OCI-LY7 (cell line): Measurements from ENCODE around the gene SMYD4. TPM values are rescaled to one million over a fixed set of nuclear protein-coding genes. Genes with fewer than 3 reads are reported as not detected.

Experiments used
- BruUV-seq: library from RNA; stranded (reverse); fragments of 400-500 nt; replicated peaks from 2 replicates; lab custom pipeline; 2021; lab: Mats Ljungman, UMichigan
- CTCF ChIA-PET: fragments of 300-600 bp; sonication (Branson Sonifier 250); formaldehyde crosslinking; loops from one replicate; lab custom pipeline; 2022; ENCODE audit warnings: antibody characterized with exemption; ENCODE audit not compliant: unreplicated experiment; lab: Charles Lee
- POLR2A ChIA-PET: fragments of 300-600 bp; sonication (Branson Sonifier 250); formaldehyde crosslinking; loops from one replicate; lab custom pipeline; 2022; ENCODE audit warnings: antibody characterized with exemption; lab: Charles Lee
- DNase-seq: peaks from one replicate; pipeline ENCODE4 v3.0.0-alpha.2; 2015; ENCODE audit warnings: low spot score
- H2AFZ ChIP-seq: fragments of 200-600 bp; sonication (generic), shearing (Covaris generic); 2 replicates; pipeline ENCODE4 v1.6.1; 2014; ENCODE audit warnings: mild to moderate bottlenecking, antibody characterized with exemption, low read length, moderate library complexity
- H3K27ac ChIP-seq: fragments of 200-600 bp; sonication (generic); 2 replicates; pipeline ENCODE4 v1.5.1; 2014; ENCODE audit warnings: mixed run types, low read depth, mild to moderate bottlenecking, moderate library complexity, low read length, inconsistent platforms; ENCODE audit not compliant: poor library complexity, severe bottlenecking
- H3K36me3 ChIP-seq: fragments of 200-600 bp; sonication (generic); 2 replicates; pipeline ENCODE4 v1.6.1; 2014; ENCODE audit warnings: mild to moderate bottlenecking, antibody characterized with exemption, low read length, moderate library complexity, mixed read lengths; ENCODE audit not compliant: insufficient read depth
- H3K4me1 ChIP-seq: fragments of 200-600 bp; sonication (generic); 2 replicates; pipeline ENCODE4 v1.5.1; 2014; ENCODE audit warnings: mild to moderate bottlenecking, low read length; ENCODE audit not compliant: insufficient read depth, poor library complexity, severe bottlenecking
- H3K4me2 ChIP-seq: fragments of 200-600 bp; sonication (generic); 2 replicates; pipeline ENCODE4 v1.6.1; 2014; ENCODE audit warnings: mild to moderate bottlenecking, low read length
- H3K4me3 ChIP-seq: fragments of 200-600 bp; sonication (generic); 2 replicates; pipeline ENCODE4 v1.5.1; 2014; ENCODE audit warnings: mild to moderate bottlenecking, low read depth, low read length; ENCODE audit not compliant: poor library complexity, severe bottlenecking
- H3K79me2 ChIP-seq: fragments of 200-600 bp; sonication (generic); 2 replicates; pipeline ENCODE4 v1.6.1; 2016; ENCODE audit warnings: low read depth, mild to moderate bottlenecking, low read length, moderate library complexity, mixed read lengths; ENCODE audit not compliant: insufficient read depth
- H3K9me2 ChIP-seq: fragments of 200-600 bp; sonication (generic); 2 replicates; pipeline ENCODE4 v1.6.1; 2016; ENCODE audit warnings: mild to moderate bottlenecking, low read length, mixed read lengths; ENCODE audit not compliant: insufficient read depth
- H3K9me3 ChIP-seq: fragments of 200-600 bp; sonication (generic); 2 replicates; pipeline ENCODE4 v1.6.1; 2014; ENCODE audit warnings: mild to moderate bottlenecking, mixed run types, low read length, mixed read lengths
- H4K20me1 ChIP-seq: fragments of 200-600 bp; sonication (generic); 2 replicates; pipeline ENCODE4 v1.6.1; 2014; ENCODE audit warnings: mild to moderate bottlenecking, antibody characterized with exemption, low read length, moderate library complexity, mixed read lengths; ENCODE audit not compliant: insufficient read depth
- EZH2phosphoT487 ChIP-seq: fragments of 200-600 bp; sonication (generic); IDR thresholded peaks from 2 replicates; pipeline ENCODE4 v1.6.1; 2018; ENCODE audit warnings: low read depth, borderline replicate concordance, mild to moderate bottlenecking, mixed run types, antibody characterized with exemption, low read length, moderate library complexity, mixed read lengths
- intact Hi-C: fragments of 100-400 bp; cut with micrococcal nuclease; formaldehyde crosslinking; loops from one replicate; pipeline ENCODE4 v1.10.0; 2022; ENCODE audit not compliant: unreplicated experiment
- total RNA-seq, 2 experiments: library from RNA; depleted of rRNA in 1 of 2; stranded (reverse); fragments of >200 nt in 1 of 2; shearing (Covaris generic) in 1 of 2; gene quantifications; 2 replicates each; pipeline ENCODE4 v1.2.3, GENCODE V29; 2014 to 2022
- TF ChIP-seq, protein P1 (sequence below): fragments of 200-600 bp; sonication (generic); conservative IDR thresholded peaks from 2 replicates; pipeline ENCODE4 v1.5.1; 2014; ENCODE audit warnings: mild to moderate bottlenecking, antibody characterized with exemption, low read length, moderate library complexity, mixed read lengths

SMYD4 gene
- total RNA-seq, 2 experiments from 2014 or later: 27.5 to 33.5 TPM

DNA sequence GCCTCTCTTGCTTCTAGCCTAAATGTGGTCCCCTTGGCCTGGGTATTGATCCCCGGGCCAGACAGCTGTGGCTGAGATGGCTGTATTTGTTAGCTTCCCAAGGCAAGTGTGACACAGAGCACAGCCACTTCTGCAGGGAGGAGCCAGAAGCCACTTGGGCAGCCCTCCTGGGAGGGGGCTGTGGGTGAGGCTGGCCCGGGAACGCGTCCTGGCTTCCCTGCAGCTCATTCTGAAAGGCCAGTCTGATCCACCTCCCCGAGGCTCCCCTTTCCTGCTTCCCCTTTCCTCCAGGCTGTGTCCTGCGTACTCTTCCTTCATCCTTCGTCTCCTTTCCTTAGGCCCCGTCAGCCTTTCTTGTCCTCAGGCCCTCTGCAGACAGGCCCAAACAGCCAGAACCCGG, 79.1 kb downstream of the SMYD4 start:
- ChIA-PET POLR2A (interaction anchor here (0.6 kb wide), 1 partner anchor 136 kb away, joined by 3 read pairs; no protein-coding TSS in a partner anchor), CTCF (no interaction called here)
- DNase-seq: no peak
- Histone ChIP-seq H3K36me3 (no peaks in the 10 kb centered on the region), H3K79me2 (no peaks in the 10 kb centered on the region), H3K27ac (no peak overlapping the region), H3K4me2 (no peak overlapping the region), H4K20me1 (no peaks in the 10 kb centered on the region), H3K4me1 (no peaks in the 10 kb centered on the region), H3K9me3 (no peaks in the 10 kb centered on the region), H3K4me3 (no peak overlapping the region), H3K9me2 (no peaks in the 10 kb centered on the region), H2AFZ (no peak overlapping the region)
- intact Hi-C loops: no loop called here
- no TSS peak for BruUV-seq
- TF ChIP-seq, protein P1, sequence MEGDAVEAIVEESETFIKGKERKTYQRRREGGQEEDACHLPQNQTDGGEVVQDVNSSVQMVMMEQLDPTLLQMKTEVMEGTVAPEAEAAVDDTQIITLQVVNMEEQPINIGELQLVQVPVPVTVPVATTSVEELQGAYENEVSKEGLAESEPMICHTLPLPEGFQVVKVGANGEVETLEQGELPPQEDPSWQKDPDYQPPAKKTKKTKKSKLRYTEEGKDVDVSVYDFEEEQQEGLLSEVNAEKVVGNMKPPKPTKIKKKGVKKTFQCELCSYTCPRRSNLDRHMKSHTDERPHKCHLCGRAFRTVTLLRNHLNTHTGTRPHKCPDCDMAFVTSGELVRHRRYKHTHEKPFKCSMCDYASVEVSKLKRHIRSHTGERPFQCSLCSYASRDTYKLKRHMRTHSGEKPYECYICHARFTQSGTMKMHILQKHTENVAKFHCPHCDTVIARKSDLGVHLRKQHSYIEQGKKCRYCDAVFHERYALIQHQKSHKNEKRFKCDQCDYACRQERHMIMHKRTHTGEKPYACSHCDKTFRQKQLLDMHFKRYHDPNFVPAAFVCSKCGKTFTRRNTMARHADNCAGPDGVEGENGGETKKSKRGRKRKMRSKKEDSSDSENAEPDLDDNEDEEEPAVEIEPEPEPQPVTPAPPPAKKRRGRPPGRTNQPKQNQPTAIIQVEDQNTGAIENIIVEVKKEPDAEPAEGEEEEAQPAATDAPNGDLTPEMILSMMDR: no peak
- TF ChIP-seq EZH2phosphoT487: no peak

DNA sequence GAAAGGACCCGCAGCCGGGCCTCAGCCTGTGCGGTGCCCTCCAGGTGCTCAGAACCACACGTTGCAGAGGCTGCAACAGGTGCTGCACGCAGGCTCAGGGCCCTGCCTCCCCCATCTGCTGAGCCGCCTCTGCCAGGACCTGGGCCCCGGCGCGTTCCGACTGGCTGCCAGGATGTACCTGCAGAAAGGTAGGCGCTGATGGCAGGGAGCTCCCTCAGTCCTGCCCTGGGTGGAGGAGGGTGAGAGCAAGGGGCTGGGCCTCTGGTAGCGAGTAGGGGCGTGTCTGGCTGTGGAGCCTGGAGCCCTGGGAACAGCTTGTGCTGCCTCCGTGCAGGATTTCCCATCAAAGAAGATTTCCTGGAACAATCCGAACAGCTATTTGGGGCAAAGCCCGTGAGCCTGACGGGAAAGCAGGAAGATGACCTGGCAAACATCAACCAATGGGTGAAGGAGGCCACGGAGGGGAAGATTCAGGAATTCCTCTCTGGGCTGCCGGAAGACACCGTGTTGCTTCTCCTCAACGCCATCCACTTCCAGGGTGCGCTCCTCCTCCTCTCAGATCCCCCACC, 82.6 kb downstream of the SMYD4 start:
- no peak overlapping the region for H3K4me3 ChIP-seq
- H3K27ac ChIP-seq: no peak overlapping the region
- no peaks in the 10 kb centered on the region for H3K79me2 ChIP-seq
- H3K4me2 ChIP-seq: no peak overlapping the region
- TF ChIP-seq, protein P1: no peak
- no peak for TF ChIP-seq EZH2phosphoT487
- no peak for DNase-seq
- intact Hi-C loops: no loop called here
- ChIA-PET CTCF (no interaction called here), POLR2A (no interaction called here)
- H3K9me2 ChIP-seq: no peaks in the 10 kb centered on the region
- no peak overlapping the region for H2AFZ ChIP-seq
- no peaks in the 10 kb centered on the region for H4K20me1 ChIP-seq
- no peaks in the 10 kb centered on the region for H3K4me1 ChIP-seq
- no peaks in the 10 kb centered on the region for H3K9me3 ChIP-seq
- no peaks in the 10 kb centered on the region for H3K36me3 ChIP-seq
- BruUV-seq: no TSS peak

GRCh38 chr17:1745513-1746020, 84.1 kb downstream of the SMYD4 start:
- Histone ChIP-seq H3K27ac (no peak overlapping the region), H3K9me2 (no peaks in the 10 kb centered on the region), H4K20me1 (no peaks in the 10 kb centered on the region), H3K79me2 (no peaks in the 10 kb centered on the region), H3K9me3 (no peaks in the 10 kb centered on the region), H3K36me3 (no peaks in the 10 kb centered on the region), H3K4me2 (no peak overlapping the region), H2AFZ (no peak overlapping the region), H3K4me1 (no peaks in the 10 kb centered on the region), H3K4me3 (no peak overlapping the region)
- BruUV-seq: no TSS peak
- ChIA-PET CTCF (interaction anchor here (0.6 kb wide), 1 partner anchor 37 kb away, joined by 3 read pairs; no protein-coding TSS in a partner anchor), POLR2A (no interaction called here)
- intact Hi-C loops: no loop called here
- TF ChIP-seq, protein P1: no peak
- TF ChIP-seq EZH2phosphoT487: no peak
- no peak for DNase-seq
